ENCODE results near the gene TEX55. TPM values are rescaled to one million over a fixed set of nuclear protein-coding genes. Genes with fewer than 3 reads are reported as not detected.

Gene TEX55
- total and polyA plus RNA-seq, 2 of the 4 experiments (the other 2 are of a cell fraction) = not detected

DNA sequence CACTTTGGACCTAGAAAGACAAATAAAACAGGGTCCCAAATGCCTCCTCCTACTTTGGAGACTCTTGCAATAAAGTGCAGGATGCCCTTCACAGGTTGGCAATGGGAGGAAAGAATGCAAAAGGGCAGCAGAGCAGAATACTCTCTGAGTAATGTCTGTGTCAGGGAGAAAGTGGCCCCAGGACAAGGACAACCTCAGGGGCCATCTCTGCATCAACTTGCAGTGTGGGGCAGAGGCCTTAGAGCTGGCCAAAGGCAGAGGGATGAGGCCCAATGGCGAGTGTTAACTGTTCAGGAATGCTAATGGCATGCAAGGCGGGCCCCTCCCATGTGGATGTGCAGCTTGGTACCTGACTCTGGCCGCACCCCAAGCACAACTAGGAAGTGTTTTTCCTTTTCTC lies 35.8 kb downstream of the TEX55 start:
- H4K91ac ChIP-seq (ENCODE audit: insufficient read depth, low read depth, low read length) = peak overlapping the region; percentile 84
- ATAC-seq (ENCODE audit: low read depth) (peak; percentile 21; the same call in 1 of the 2 replicates), DNase-seq (no peak)
- H3K4me1 ChIP-seq (ENCODE audit: control insufficient read depth, insufficient read depth, low read length) = peaks cover 16% of the 10 kb centered on the region
- H3K9ac ChIP-seq (ENCODE audit: low read depth, low read length) = no peak overlapping the region
- no peak overlapping the region for H3K56ac ChIP-seq (ENCODE audit: extremely low read depth, insufficient read depth, low read length)
- H4K5ac ChIP-seq (ENCODE audit: low read depth, low read length) = peak overlapping the region; percentile 38; the same call in 1 of the 2 replicates
- H3K27ac ChIP-seq (ENCODE audit: insufficient read depth, low read length) = no peak overlapping the region
- ChIA-PET POLR2A (ENCODE audit: unreplicated experiment) (no interaction called here), CTCF (interaction anchor here (0.8 kb wide), 1 partner anchor 60 kb away, joined by 3 read pairs; no protein-coding TSS in a partner anchor)
- peak overlapping the region; percentile 87; the same call in 1 of the 2 replicates for H3K18ac ChIP-seq (ENCODE audit: low read depth, low read length)
- no peak for TF ChIP-seq RCOR1 (IDR thresholded peaks at IDR 0.05; ENCODE audit: insufficient replicate concordance, low read length)
- TF ChIP-seq, protein P1, sequence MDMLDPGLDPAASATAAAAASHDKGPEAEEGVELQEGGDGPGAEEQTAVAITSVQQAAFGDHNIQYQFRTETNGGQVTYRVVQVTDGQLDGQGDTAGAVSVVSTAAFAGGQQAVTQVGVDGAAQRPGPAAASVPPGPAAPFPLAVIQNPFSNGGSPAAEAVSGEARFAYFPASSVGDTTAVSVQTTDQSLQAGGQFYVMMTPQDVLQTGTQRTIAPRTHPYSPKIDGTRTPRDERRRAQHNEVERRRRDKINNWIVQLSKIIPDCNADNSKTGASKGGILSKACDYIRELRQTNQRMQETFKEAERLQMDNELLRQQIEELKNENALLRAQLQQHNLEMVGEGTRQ (IDR thresholded peaks at IDR 0.05; ENCODE audit: low read depth, low read length) = no peak
- TF ChIP-seq, protein P2, sequence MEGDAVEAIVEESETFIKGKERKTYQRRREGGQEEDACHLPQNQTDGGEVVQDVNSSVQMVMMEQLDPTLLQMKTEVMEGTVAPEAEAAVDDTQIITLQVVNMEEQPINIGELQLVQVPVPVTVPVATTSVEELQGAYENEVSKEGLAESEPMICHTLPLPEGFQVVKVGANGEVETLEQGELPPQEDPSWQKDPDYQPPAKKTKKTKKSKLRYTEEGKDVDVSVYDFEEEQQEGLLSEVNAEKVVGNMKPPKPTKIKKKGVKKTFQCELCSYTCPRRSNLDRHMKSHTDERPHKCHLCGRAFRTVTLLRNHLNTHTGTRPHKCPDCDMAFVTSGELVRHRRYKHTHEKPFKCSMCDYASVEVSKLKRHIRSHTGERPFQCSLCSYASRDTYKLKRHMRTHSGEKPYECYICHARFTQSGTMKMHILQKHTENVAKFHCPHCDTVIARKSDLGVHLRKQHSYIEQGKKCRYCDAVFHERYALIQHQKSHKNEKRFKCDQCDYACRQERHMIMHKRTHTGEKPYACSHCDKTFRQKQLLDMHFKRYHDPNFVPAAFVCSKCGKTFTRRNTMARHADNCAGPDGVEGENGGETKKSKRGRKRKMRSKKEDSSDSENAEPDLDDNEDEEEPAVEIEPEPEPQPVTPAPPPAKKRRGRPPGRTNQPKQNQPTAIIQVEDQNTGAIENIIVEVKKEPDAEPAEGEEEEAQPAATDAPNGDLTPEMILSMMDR (conservative IDR thresholded peaks at IDR 0.05; ENCODE audit: low read depth, low read length) = no peak
- TF ChIP-seq CHD1 (IDR thresholded peaks at IDR 0.05; ENCODE audit: low read depth, low read length) = no peak
- no peak for TF ChIP-seq MXI1 (IDR thresholded peaks at IDR 0.05; ENCODE audit: borderline replicate concordance, low read depth, low read length)
- TF ChIP-seq BHLHE40 (IDR thresholded peaks at IDR 0.05; ENCODE audit: low read depth, low read length) = no peak
- no peak for TF ChIP-seq MAFK (IDR thresholded peaks at IDR 0.05; ENCODE audit: low read depth, low read length)
- TF ChIP-seq RFX5 (IDR thresholded peaks at IDR 0.05; ENCODE audit: low read depth, low read length) = no peak
- H3K23ac ChIP-seq (ENCODE audit: low read depth, low read length) = no peak overlapping the region
- H2BK120ac ChIP-seq (ENCODE audit: low read depth, low read length) = peak overlapping the region; percentile 81
- H3K9me3 ChIP-seq (ENCODE audit: control insufficient read depth, insufficient read depth, low read length) = no peaks in the 10 kb centered on the region
- no peaks in the 10 kb centered on the region for H3K79me1 ChIP-seq (ENCODE audit: low read depth in 1 of 2, low read length in 2 of 2)
- no peaks in the 10 kb centered on the region for H3K36me3 ChIP-seq (ENCODE audit: control insufficient read depth, insufficient read depth, low read length)
- peak overlapping the region; percentile 7 for H2AK9ac ChIP-seq (replicated peaks; ENCODE audit: low read depth, low read length, poor library complexity)
- dilution Hi-C loops (cut with HindIII; ENCODE audit: low sequenced_read_pairs, unreplicated experiment) = no loop called here
- H3K27me3 ChIP-seq (ENCODE audit: control insufficient read depth, insufficient read depth, low read length) = no peaks in the 10 kb centered on the region
- no peak overlapping the region for H3K4me2 ChIP-seq (ENCODE audit: low read depth, low read length)
- intact Hi-C loops (cut with micrococcal nuclease) = loop anchor here (5.0 kb wide), 1 partner anchor 34 kb away; the partner anchor contains the start of gene TEX55
- no CpG with 5 or more reads among the region's 3 CpGs for WGBS, 2 experiments (ENCODE audit: extremely low coverage in 2 of 2, insufficient read length in 1 of 2)
- peak overlapping the region; percentile 90 for H2BK20ac ChIP-seq (ENCODE audit: low read depth, low read length)
- H3K4ac ChIP-seq (ENCODE audit: low read depth, low read length) = peak overlapping the region; percentile 74
- H2BK5ac ChIP-seq (ENCODE audit: low read depth, low read length, poor library complexity, severe bottlenecking) = peak overlapping the region; percentile 4
- H3K9me1 ChIP-seq (ENCODE audit: insufficient read depth, low read length) = peaks cover 11% of the 10 kb centered on the region
- H3K4me3 ChIP-seq (ENCODE audit: insufficient read depth, low read depth, low read length) = no peak overlapping the region
- peak overlapping the region; percentile 68 for H3K14ac ChIP-seq (replicated peaks; ENCODE audit: low read depth, low read length)
- peak overlapping the region; percentile 67 for H2AFZ ChIP-seq (replicated peaks; ENCODE audit: low read length, poor library complexity)
- no TSS peak for BruUV-seq (replicated peaks)
- in situ Hi-C loops (cut with MboI; ENCODE audit: low sequenced_read_pairs) = no loop called here
- H2BK15ac ChIP-seq (ENCODE audit: low read depth, low read length) = peak overlapping the region; percentile 76; the same call in 2 of the 3 replicates
- H2AK5ac ChIP-seq (ENCODE audit: low read depth, low read length) = 0 out of 2 replicates have a peak overlapping the region, but pooled peaks have one; percentile 36
- H4K8ac ChIP-seq (ENCODE audit: low read depth in 2 of 2, low read length in 2 of 2) = peak overlapping the region; percentile 4 to 55; a peak in 2 of 4 replicates
- H4K20me1 ChIP-seq (ENCODE audit: insufficient read depth, low read length) = no peaks in the 10 kb centered on the region

Data from IMR-90 (cell line).